H1 (cell line): ENCODE results near the gene COL5A3.

Experiments
- BRCA1 ChIP-seq: IDR thresholded peaks from 2 replicates; pipeline ENCODE4 v1.6.1; 2012; ENCODE audit warnings: low read depth, low read length, improper control_type of control experiment
- CHD2 ChIP-seq: IDR thresholded peaks from 2 replicates; pipeline ENCODE4 v1.6.1; 2012; ENCODE audit warnings: low read length, improper control_type of control experiment
- CREB1 ChIP-seq: IDR thresholded peaks from 2 replicates; pipeline ENCODE4 v1.6.1; 2012; ENCODE audit warnings: inconsistent platforms
- CTCF ChIP-seq, 3 experiments: IDR thresholded peaks; 1 replicate in 2 of 3; 2 replicates in 1 of 3; pipeline versions ENCODE4 v1.5.1 to v1.6.1; 2011; ENCODE audit warnings: low read length in 3 of 3, mild to moderate bottlenecking in 3 of 3, inconsistent platforms in 2 of 3, low read depth in 1 of 3, moderate library complexity in 1 of 3; ENCODE audit not compliant: insufficient read depth in 1 of 3; ENCODE audit errors: control extremely low read depth in 1 of 3
- EGR1 ChIP-seq: IDR thresholded peaks from 2 replicates; pipeline ENCODE4 v1.6.1; 2011; ENCODE audit warnings: low read depth, low read length, borderline replicate concordance
- EZH2 ChIP-seq: fragments of 200-600 bp; sonication (generic); IDR thresholded peaks from 2 replicates; pipeline ENCODE4 v1.7.1; 2012; ENCODE audit warnings: low read depth, mild to moderate bottlenecking, moderate library complexity, low read length, inconsistent platforms; ENCODE audit not compliant: severe bottlenecking
- POLR2A ChIP-seq, 2 experiments: IDR thresholded peaks; 1 replicate in 1 of 2; 2 replicates in 1 of 2; pipeline ENCODE4 v1.6.1; 2011; ENCODE audit warnings: low read depth in 2 of 2, low read length in 2 of 2, mild to moderate bottlenecking in 2 of 2; ENCODE audit errors: control extremely low read depth in 1 of 2
- POLR2AphosphoS5 ChIP-seq: IDR thresholded peaks from 2 replicates; pipeline ENCODE4 v1.6.1; 2011; ENCODE audit warnings: low read depth, low read length
- RAD21 ChIP-seq, 2 experiments: IDR thresholded peaks in 1 of 2; conservative IDR thresholded peaks in 1 of 2; 2 replicates each; pipeline ENCODE4 v1.6.1; 2011; ENCODE audit warnings: low read depth in 2 of 2, low read length in 2 of 2, improper control_type of control experiment in 1 of 2, inconsistent platforms in 1 of 2, mild to moderate bottlenecking in 1 of 2, moderate library complexity in 1 of 2
- RBBP5 ChIP-seq: IDR thresholded peaks from 2 replicates; pipeline ENCODE4 v1.7.1; 2012; ENCODE audit warnings: low read depth, mild to moderate bottlenecking, inconsistent platforms, low read length, moderate library complexity, borderline replicate concordance
- RXRA ChIP-seq: IDR thresholded peaks from 2 replicates; pipeline ENCODE4 v1.6.1; 2011; ENCODE audit warnings: low read depth, mild to moderate bottlenecking, low read length, moderate library complexity; ENCODE audit not compliant: insufficient read depth
- SIX5 ChIP-seq: IDR thresholded peaks from 2 replicates; pipeline ENCODE4 v1.6.1; 2011; ENCODE audit warnings: mild to moderate bottlenecking, low read depth, low read length
- ZNF274 ChIP-seq: IDR thresholded peaks from 2 replicates; pipeline ENCODE4 v1.7.0; 2012; ENCODE audit warnings: low read length, borderline replicate concordance; ENCODE audit errors: extremely low read depth
- TF ChIP-seq, protein P1 (sequence below): IDR thresholded peaks from 2 replicates; pipeline ENCODE4 v1.6.1; 2012; ENCODE audit warnings: inconsistent platforms

DNA sequence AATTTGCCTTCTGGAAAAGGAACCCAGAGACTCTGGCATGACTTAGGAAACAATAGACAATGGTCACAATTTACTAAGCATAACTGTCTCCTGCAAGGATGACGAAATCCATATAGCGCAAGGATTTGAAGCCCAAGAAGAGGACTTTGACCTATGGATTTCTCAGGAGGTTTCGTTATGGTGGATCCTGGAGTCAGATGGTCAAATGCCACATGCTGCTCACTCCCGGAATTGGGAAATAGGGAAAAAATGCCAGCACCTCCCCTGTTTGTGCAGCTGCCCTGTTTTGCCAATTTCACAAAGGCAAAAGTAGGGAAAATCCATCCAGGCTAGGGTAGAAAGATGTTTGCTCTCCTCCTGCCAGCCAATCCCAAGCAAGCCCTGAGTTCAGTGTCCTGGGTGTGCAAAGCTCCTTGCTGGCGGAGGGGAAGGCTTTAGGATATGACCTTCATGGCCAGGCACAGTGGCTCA lies 26.3 kb upstream of the COL5A3 start:
- TF ChIP-seq EZH2, result no peak
- TF ChIP-seq, protein P1, sequence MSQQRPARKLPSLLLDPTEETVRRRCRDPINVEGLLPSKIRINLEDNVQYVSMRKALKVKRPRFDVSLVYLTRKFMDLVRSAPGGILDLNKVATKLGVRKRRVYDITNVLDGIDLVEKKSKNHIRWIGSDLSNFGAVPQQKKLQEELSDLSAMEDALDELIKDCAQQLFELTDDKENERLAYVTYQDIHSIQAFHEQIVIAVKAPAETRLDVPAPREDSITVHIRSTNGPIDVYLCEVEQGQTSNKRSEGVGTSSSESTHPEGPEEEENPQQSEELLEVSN, result no peak
- TF ChIP-seq CTCF (IDR thresholded peaks at IDR 0.05; ENCODE audit: control extremely low read depth in 1 of 3, insufficient read depth in 1 of 3, low read depth in 1 of 3, low read length in 3 of 3), result no peak
- TF ChIP-seq EGR1, result no peak
- TF ChIP-seq RXRA, result no peak
- TF ChIP-seq POLR2AphosphoS5, result no peak
- no peak for TF ChIP-seq RAD21 (IDR thresholded peaks at IDR 0.05 in 1 of 2, conservative IDR thresholded peaks at IDR 0.05 in 1 of 2; ENCODE audit: low read depth in 2 of 2, low read length in 2 of 2)
- TF ChIP-seq ZNF274, result no peak
- no peak for TF ChIP-seq SIX5
- no peak for TF ChIP-seq BRCA1
- no peak for TF ChIP-seq POLR2A (IDR thresholded peaks at IDR 0.05; ENCODE audit: control extremely low read depth in 1 of 2, low read depth in 2 of 2, low read length in 2 of 2)
- TF ChIP-seq RBBP5, result no peak
- TF ChIP-seq CHD2, result no peak
- no peak for TF ChIP-seq CREB1
